Stimulated activated effector memory CD8-positive, alpha-beta T cell treated with anti-CD3 and anti-CD28 coated beads, Interleukin-12 subunit alpha, Interleukin-12 subunit beta, amount 100 ng/mL, for 72 hours (primary cell): Measurements from ENCODE around the gene RAB11FIP2.

Experiments used
- ATAC-seq: fragments of 150-1000 bp; cut with Tn5 transposase; 2 replicates; pipeline ENCODE4 v1.10.0; 2021
- DNase-seq, 2 donors: peaks; one replicate each; pipeline ENCODE4 v3.0.0; 2021 to 2022; ENCODE audit warnings: low spot score in 2 of 2
- H3K27ac Mint-ChIP-seq: one replicate; pipeline ENCODE4 v1.8.0; 2022; ENCODE audit warnings: mild to moderate bottlenecking, mixed read lengths
- H3K36me3 Mint-ChIP-seq: one replicate; pipeline ENCODE4 v1.8.0; 2022; ENCODE audit warnings: mild to moderate bottlenecking, mixed read lengths
- H3K4me1 Mint-ChIP-seq: one replicate; pipeline ENCODE4 v1.8.0; 2022; ENCODE audit warnings: mixed read lengths
- H3K4me3 Mint-ChIP-seq: one replicate; pipeline ENCODE4 v1.8.0; 2022; ENCODE audit warnings: mild to moderate bottlenecking, mixed read lengths
- H3K9me3 Mint-ChIP-seq: one replicate; pipeline ENCODE4 v1.8.0; 2022; ENCODE audit warnings: mixed read lengths

Gene RAB11FIP2

DNA sequence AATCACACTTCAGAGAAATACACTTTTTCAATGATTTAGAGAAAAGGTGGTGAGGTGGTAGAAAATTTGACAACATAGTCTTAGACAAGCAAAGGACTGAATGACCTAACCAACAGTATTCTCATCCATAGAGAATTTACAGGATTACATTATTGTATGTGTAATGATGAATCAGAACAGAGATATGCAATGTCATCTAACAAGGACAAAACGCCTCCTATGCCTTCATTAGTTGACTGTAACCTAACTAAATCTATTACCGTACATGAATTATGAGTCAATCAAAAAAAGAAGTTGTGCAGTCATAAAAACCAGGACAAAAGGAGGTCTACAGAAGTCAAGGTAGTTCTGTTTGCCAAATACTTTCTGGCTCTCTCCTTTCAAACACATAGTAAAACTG lies 66.5 kb downstream of the RAB11FIP2 start:
- no peak for DNase-seq
- Mint-ChIP-seq H3K36me3 (no peaks in the 10 kb centered on the region), H3K27ac (no peak overlapping the region), H3K4me1 (no peaks in the 10 kb centered on the region), H3K4me3 (no peak overlapping the region), H3K9me3 (peaks cover 2% of the 10 kb centered on the region)
- no peak for ATAC-seq

DNA sequence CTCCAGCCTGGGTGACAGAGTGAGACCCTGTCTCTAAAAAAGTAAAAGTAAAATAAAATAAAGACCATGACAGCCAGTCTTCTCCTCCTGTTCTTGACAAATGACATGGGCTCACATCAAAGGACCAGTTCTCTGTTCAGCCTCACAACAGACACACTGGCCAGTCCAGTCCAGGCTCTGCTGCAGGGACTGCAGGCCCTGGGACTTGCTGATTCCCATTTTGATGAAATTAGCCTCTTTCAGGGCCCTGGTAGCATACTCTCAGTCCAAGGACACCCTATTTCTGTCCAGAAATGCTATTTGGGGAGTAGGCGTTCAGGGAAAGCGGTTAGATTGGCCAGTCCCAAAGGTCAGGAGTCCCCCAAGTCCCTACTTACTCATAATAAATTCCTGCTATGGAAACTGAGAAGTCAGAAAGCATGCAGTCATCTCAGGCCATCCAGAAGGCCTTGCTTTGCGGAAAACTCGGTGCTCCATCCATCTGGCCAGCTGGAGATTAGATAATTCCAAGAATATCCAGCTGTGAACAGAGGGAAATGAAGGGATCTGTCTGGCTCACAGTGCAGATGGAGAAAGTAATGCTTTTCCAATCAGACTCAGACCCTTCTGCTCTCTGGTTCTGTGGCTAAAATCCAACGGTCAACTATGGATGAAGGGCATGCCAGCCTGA lies 74.4 kb downstream of the RAB11FIP2 start:
- Mint-ChIP-seq H3K4me1 (no peaks in the 10 kb centered on the region), H3K9me3 (no peaks in the 10 kb centered on the region), H3K4me3 (no peak overlapping the region), H3K27ac (no peak overlapping the region), H3K36me3 (no peaks in the 10 kb centered on the region)
- ATAC-seq (no peak), DNase-seq (no peak)

DNA sequence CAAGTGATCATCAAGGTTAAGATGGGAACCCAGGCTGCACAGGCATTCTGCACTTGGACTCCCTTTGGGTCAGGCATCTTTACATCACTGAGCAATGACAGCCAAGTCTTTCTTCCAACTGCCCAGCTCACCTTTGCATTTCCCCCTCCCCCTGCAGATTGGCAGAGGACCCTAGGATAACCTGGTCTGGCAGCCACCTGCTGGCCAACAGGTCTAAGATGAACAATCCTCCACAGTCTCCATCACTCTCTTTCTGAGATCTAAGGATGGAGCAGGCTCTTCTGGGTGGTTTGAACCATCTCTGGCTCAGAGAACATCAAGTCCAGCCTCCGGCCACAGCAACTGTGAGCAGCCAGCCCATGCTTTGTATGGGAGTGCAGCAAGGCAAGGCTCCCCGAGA lies 75.8 kb downstream of the RAB11FIP2 start:
- DNase-seq (no peak), ATAC-seq (no peak)
- H3K9me3 Mint-ChIP-seq = no peaks in the 10 kb centered on the region
- no peak overlapping the region for H3K4me3 Mint-ChIP-seq
- no peak overlapping the region for H3K27ac Mint-ChIP-seq
- no peaks in the 10 kb centered on the region for H3K36me3 Mint-ChIP-seq
- no peaks in the 10 kb centered on the region for H3K4me1 Mint-ChIP-seq

DNA sequence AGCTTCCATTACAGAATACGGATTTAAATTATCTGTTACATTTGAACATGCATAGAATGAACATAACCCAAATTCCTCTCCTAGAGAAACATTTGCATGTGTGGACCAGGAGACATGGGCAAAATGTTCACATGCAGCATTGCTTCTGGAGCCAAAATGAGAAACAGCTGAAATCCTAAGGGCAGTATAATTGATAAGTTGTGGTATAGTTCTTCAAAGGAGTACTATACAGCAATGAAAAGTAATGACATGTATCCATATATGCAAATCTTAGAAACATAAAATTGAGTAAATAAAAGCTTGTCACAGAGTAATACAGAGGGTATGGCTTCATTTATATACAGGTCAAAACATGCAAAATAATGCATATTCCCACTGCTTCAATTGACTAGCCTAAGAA lies 77.1 kb downstream of the RAB11FIP2 start:
- H3K27ac Mint-ChIP-seq = no peak overlapping the region
- no peaks in the 10 kb centered on the region for H3K9me3 Mint-ChIP-seq
- DNase-seq = no peak
- no peaks in the 10 kb centered on the region for H3K4me1 Mint-ChIP-seq
- ATAC-seq = no peak
- H3K36me3 Mint-ChIP-seq = no peaks in the 10 kb centered on the region
- no peak overlapping the region for H3K4me3 Mint-ChIP-seq

DNA sequence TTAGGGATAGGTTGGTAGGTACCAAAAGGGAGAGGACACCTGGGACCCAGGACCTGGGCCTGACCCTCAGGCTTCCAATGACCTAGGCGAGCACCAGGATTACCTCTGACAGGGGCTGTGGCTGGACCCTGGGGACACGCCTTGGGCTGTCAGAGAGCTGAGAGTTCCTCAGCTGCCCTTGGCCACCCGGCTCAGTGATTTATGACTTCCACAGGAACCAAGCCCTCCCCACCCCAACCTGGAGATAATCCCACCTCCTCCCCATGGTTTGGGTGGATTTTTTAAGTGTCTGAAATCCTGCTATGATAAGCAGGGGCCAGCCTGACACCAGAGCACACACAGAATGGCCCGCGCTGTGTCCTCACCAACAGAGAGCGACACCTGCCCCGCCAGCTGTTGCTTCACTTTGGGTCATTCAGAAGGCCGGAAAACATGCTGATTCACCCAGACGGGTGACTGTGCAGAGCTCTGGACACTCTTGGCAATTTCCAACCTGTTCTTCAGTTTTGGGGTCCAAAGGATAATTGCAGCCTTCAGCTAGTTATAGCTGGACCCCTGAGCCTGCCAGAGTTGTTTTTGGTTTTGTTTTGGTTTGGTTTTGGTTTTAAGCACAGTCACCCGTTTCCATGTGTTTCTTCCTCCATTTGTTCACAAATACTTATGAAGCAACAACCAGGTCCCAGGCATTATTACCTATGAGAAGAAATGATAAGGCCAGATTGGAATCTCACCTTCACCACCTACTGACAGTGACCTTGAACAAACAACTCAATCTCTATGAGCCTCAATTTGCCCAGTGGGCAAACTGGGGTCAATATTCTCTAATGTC lies 78.2 kb downstream of the RAB11FIP2 start:
- no peaks in the 10 kb centered on the region for H3K4me1 Mint-ChIP-seq
- no peaks in the 10 kb centered on the region for H3K9me3 Mint-ChIP-seq
- no peak for ATAC-seq
- no peak overlapping the region for H3K4me3 Mint-ChIP-seq
- no peaks in the 10 kb centered on the region for H3K36me3 Mint-ChIP-seq
- H3K27ac Mint-ChIP-seq = no peak overlapping the region
- no peak for DNase-seq

DNA sequence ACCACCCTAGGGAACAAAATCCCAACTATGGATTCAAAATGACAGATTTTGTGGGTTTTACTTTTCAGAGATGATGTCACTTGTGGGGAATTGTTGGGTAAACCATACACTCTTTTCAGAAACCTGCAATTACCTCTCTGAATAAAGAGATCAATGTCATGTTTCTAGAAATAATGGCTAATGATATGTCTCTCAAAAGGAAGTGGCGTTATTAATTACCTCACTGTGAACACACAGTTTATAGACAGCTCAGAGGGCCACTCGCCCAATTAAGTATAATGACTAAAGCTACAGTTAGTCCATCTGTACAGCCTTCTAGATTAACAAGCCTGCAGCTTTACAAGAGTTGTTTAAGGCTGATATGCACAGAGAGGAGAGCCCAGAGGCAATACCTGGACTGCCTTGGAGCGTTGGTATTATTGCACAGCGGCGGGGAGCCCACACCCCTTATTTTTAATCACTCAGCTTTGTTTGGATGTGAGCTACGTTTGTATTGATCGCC lies 79.5 kb downstream of the RAB11FIP2 start:
- Mint-ChIP-seq H3K36me3 (no peaks in the 10 kb centered on the region), H3K9me3 (no peaks in the 10 kb centered on the region), H3K27ac (no peak overlapping the region), H3K4me1 (no peaks in the 10 kb centered on the region), H3K4me3 (no peak overlapping the region)
- DNase-seq = no peak
- ATAC-seq = no peak

DNA sequence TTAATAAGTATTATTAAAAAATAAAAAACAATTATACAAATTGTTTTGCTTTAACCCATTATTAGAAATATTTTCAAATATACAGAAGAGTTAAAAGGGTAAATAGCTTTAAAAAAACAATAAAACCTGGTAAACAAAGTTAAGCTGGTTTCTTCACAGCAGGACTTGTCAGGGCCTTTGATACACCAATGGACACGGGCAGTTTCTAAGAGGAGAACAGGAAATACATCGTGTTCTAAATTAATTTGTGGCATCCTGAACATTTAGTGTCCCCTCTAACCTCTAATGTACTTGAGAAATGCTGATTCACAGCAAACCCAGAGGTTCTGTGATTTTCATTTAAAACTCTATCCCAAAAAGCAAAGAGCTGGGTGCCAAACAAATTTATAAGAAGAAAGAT lies 80.8 kb downstream of the RAB11FIP2 start:
- H3K36me3 Mint-ChIP-seq = no peaks in the 10 kb centered on the region
- H3K4me1 Mint-ChIP-seq = no peaks in the 10 kb centered on the region
- no peak for ATAC-seq
- no peaks in the 10 kb centered on the region for H3K9me3 Mint-ChIP-seq
- H3K27ac Mint-ChIP-seq = no peak overlapping the region
- H3K4me3 Mint-ChIP-seq = no peak overlapping the region
- no peak for DNase-seq

DNA sequence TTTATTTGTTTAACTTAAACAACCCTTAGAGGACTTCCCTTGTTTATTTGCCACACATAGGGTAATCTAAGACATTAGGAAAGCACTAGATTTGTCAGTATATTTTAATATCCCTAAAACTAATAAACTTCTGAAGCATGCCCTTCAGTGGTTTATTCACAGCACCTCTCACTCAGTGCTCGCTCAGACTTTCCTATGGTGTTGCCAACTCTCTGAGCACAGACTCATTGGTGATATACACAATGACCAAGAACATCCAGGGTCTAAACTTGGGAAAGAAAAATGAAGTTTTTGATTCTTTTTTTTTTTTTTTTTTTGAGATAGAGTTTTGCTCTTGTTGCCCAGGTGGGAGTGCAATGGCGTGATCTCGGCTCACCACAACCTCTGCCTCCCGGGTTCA lies 82.2 kb downstream of the RAB11FIP2 start:
- H3K36me3 Mint-ChIP-seq = no peaks in the 10 kb centered on the region
- no peaks in the 10 kb centered on the region for H3K9me3 Mint-ChIP-seq
- no peak overlapping the region for H3K4me3 Mint-ChIP-seq
- DNase-seq = no peak
- ATAC-seq = no peak
- H3K27ac Mint-ChIP-seq = no peak overlapping the region
- no peaks in the 10 kb centered on the region for H3K4me1 Mint-ChIP-seq

DNA sequence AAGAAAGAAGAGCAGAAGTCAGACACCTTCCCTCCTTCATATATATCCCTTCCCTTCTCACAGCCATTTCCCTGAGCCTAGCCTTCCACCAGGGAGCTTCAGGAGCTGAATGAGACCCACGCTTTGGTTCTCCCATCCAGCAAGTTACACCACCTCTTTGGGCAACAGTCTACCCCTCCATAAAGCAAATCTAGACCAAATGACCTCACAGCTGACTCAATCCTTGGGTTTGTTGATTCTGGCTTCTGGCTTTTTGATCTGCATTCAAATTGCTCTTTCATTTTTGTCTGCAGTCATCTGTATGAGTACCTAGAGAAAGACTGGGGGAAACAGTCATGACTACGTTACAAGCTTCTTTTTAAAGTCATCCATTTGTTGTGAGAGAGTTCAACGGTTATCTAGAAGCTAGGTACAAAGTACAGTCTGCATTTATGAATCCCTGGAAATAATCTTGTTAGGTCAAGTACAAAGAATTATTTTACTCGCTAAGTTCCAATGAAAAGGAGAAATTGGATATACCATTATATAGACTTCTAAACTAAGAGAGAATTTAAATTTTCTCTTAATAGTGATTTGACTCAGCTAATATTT lies 86.3 kb downstream of the RAB11FIP2 start:
- no peak overlapping the region for H3K27ac Mint-ChIP-seq
- no peak for ATAC-seq
- no peaks in the 10 kb centered on the region for H3K36me3 Mint-ChIP-seq
- no peaks in the 10 kb centered on the region for H3K9me3 Mint-ChIP-seq
- no peak for DNase-seq
- no peaks in the 10 kb centered on the region for H3K4me1 Mint-ChIP-seq
- H3K4me3 Mint-ChIP-seq = no peak overlapping the region

DNA sequence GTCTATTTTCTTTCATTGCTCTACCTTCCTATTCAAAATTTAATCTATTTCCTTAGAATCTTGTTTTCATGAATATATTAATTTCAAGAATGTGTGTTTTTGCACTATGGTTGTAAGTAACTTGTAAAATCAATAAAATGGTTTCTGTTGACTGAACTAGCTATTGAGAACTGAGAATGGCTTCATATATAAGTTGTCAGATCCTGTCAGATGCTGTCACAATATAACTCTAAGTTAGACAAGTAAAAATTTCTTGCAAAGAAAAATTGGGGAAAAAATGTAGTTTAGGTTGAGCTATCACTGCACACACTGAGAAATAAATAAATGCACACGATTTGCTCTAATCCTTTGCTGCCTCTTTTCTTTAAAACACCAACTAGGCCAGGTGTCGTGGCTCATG lies 89.8 kb downstream of the RAB11FIP2 start:
- H3K9me3 Mint-ChIP-seq = no peaks in the 10 kb centered on the region
- no peaks in the 10 kb centered on the region for H3K36me3 Mint-ChIP-seq
- ATAC-seq = no peak
- DNase-seq = no peak
- no peak overlapping the region for H3K4me3 Mint-ChIP-seq
- H3K4me1 Mint-ChIP-seq = no peaks in the 10 kb centered on the region
- H3K27ac Mint-ChIP-seq = no peak overlapping the region

DNA sequence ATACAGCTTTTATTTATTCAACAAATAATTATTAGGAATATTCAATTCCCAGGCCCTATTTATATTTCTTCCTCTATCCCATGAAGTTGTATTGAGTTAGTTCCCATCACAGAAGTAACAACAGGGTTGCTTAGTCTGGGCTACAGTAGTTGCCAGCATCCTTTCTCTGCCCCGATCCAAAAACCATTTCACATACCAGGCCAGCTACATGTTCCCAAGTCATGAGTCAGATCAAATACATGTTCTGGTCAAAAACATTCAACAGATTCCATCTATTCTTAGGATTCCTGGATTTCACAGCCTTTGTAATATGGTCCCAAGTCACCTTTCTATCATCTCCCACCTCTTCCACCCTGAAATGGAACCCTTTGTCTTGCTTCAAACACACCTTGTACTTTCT lies 91.6 kb downstream of the RAB11FIP2 start:
- Mint-ChIP-seq H3K4me3 (no peak overlapping the region), H3K27ac (no peak overlapping the region), H3K36me3 (no peaks in the 10 kb centered on the region), H3K9me3 (no peaks in the 10 kb centered on the region), H3K4me1 (no peaks in the 10 kb centered on the region)
- no peak for ATAC-seq
- no peak for DNase-seq
